Endothelial cell of umbilical vein (primary cell): ENCODE measurements around the gene MASP2. TPM values are rescaled to one million over a fixed set of nuclear protein-coding genes. Genes with fewer than 3 reads are reported as not detected.

Experiments used
- BruUV-seq: library from RNA; stranded (reverse); fragments of 400-500 nt; replicated peaks from 2 replicates; lab custom pipeline; 2021; lab: Mats Ljungman, UMichigan
- CTCF ChIA-PET: fragments of 300-600, 350-600 bp; sonication (Branson Sonifier 250); formaldehyde crosslinking; loops from one replicate; lab custom pipeline; 2021; ENCODE audit warnings: antibody characterized with exemption, inconsistent platforms; lab: Charles Lee
- POLR2A ChIA-PET: fragments of 300-600, 350-600 bp; sonication (Branson Sonifier 250); formaldehyde crosslinking; loops from one replicate; lab custom pipeline; 2021; ENCODE audit warnings: antibody characterized with exemption, inconsistent platforms; lab: Charles Lee
- DNase-seq: peaks from one replicate; pipeline ENCODE4 v3.0.0-alpha.2; 2011; ENCODE audit warnings: low read depth, low spot score
- FAIRE-seq: peaks from 2 replicates; lab custom pipeline; 2011; peaks lifted over from hg19 to GRCh38; lab: Jason Lieb, UNC
- H2AFZ ChIP-seq: 2 replicates; pipeline ENCODE4 v1.6.0; 2012; ENCODE audit warnings: low read depth, low read length, control low read depth, inconsistent platforms
- H3K27ac ChIP-seq: 2 replicates; pipeline ENCODE4 v1.5.1; 2011; ENCODE audit warnings: low read depth, mild to moderate bottlenecking, control low read depth, low read length, moderate library complexity; ENCODE audit not compliant: insufficient read depth
- H3K27me3 ChIP-seq, 2 experiments: 2 replicates each; pipeline versions ENCODE4 v1.6.0 to v1.6.1; 2011; ENCODE audit warnings: low read length in 2 of 2, mixed read lengths in 1 of 2; ENCODE audit not compliant: control insufficient read depth in 2 of 2, insufficient read depth in 2 of 2
- H3K36me3 ChIP-seq, 2 experiments: 2 replicates in 1 of 2; 3 replicates in 1 of 2; pipeline ENCODE4 v1.5.1; 2011; ENCODE audit warnings: low read length in 2 of 2, mild to moderate bottlenecking in 1 of 2, moderate library complexity in 1 of 2; ENCODE audit not compliant: control insufficient read depth in 2 of 2, insufficient read depth in 2 of 2; ENCODE audit errors: extremely low read depth in 1 of 2
- H3K4me1 ChIP-seq: 3 replicates; pipeline ENCODE4 v1.5.1; 2011; ENCODE audit warnings: mild to moderate bottlenecking, low read length; ENCODE audit not compliant: control insufficient read depth, insufficient read depth; ENCODE audit errors: extremely low read depth
- H3K4me2 ChIP-seq: 2 replicates; pipeline ENCODE4 v1.6.1; 2011; ENCODE audit warnings: low read length, control low read depth, mixed read lengths; ENCODE audit not compliant: insufficient read depth
- H3K4me3 ChIP-seq, 3 experiments: fragments of 200-600 bp in 1 of 3; sonication (generic), shearing (Covaris generic) in 1 of 3; replicated peaks in 1 of 3; 2 replicates each; pipeline ENCODE4 v1.5.1; 2011 to 2016; ENCODE audit warnings: control low read depth in 3 of 3, low read length in 3 of 3, mild to moderate bottlenecking in 2 of 3, inconsistent platforms in 1 of 3, low read depth in 1 of 3, moderate library complexity in 1 of 3; ENCODE audit not compliant: insufficient read depth in 1 of 3
- H3K79me2 ChIP-seq: 2 replicates; pipeline ENCODE4 v1.6.0; 2012; ENCODE audit warnings: low read length, inconsistent platforms; ENCODE audit not compliant: control insufficient read depth, insufficient read depth
- H3K9ac ChIP-seq: replicated peaks from 2 replicates; pipeline ENCODE3; 2011; ENCODE audit warnings: low read length, control low read depth; ENCODE audit not compliant: insufficient read depth; ENCODE audit errors: extremely low read depth
- H3K9me1 ChIP-seq: replicated peaks from 3 replicates; pipeline ENCODE4 v1.6.0; 2011; ENCODE audit warnings: mild to moderate bottlenecking, low read length; ENCODE audit not compliant: control insufficient read depth, insufficient read depth; ENCODE audit errors: extremely low read depth
- H3K9me3 ChIP-seq: replicated peaks from 2 replicates; pipeline ENCODE4 v1.5.1; 2012; ENCODE audit warnings: low read length, inconsistent platforms; ENCODE audit not compliant: control insufficient read depth, insufficient read depth
- H4K20me1 ChIP-seq: replicated peaks from 2 replicates; pipeline ENCODE3; 2011; ENCODE audit warnings: mild to moderate bottlenecking, low read length; ENCODE audit not compliant: control insufficient read depth, insufficient read depth; ENCODE audit errors: extremely low read depth
- EZH2 ChIP-seq: IDR thresholded peaks from 2 replicates; pipeline ENCODE4 v1.6.1; 2012; ENCODE audit warnings: borderline replicate concordance, low read depth, mild to moderate bottlenecking, moderate library complexity, low read length, inconsistent platforms; ENCODE audit not compliant: severe bottlenecking
- FOS ChIP-seq: IDR thresholded peaks from 2 replicates; pipeline ENCODE4 v1.6.1; 2011; ENCODE audit warnings: mild to moderate bottlenecking, low read length, moderate library complexity, borderline replicate concordance; ENCODE audit not compliant: insufficient read depth
- GATA2 ChIP-seq: IDR thresholded peaks from 2 replicates; pipeline ENCODE4 v1.7.0; 2011; ENCODE audit warnings: low read depth, mild to moderate bottlenecking, moderate library complexity, mixed read lengths, low read length; ENCODE audit not compliant: insufficient read length, insufficient read depth
- JUN ChIP-seq: IDR thresholded peaks from 2 replicates; pipeline ENCODE4 v1.6.1; 2011; ENCODE audit warnings: borderline replicate concordance, low read depth; ENCODE audit not compliant: insufficient read length, insufficient read depth
- MYC ChIP-seq: IDR thresholded peaks from one replicate; pipeline ENCODE4 v1.6.1; 2011; ENCODE audit warnings: mild to moderate bottlenecking, low read depth, low read length
- POLR2A ChIP-seq: IDR thresholded peaks from 2 replicates; pipeline ENCODE4 v1.6.1; 2012; ENCODE audit warnings: low read depth, mild to moderate bottlenecking, control low read depth, low read length
- POLR2AphosphoS5 ChIP-seq: IDR thresholded peaks from 2 replicates; pipeline ENCODE4 v1.6.1; 2012; ENCODE audit warnings: low read depth, mild to moderate bottlenecking, control low read depth, low read length, moderate library complexity; ENCODE audit not compliant: insufficient read depth
- dilution Hi-C: fragments of 300-500 bp; cut with MboI; formaldehyde crosslinking; loops from one replicate; pipeline ENCODE4 v1.15.0; 2019; ENCODE audit warnings: low sequenced_read_pairs; ENCODE audit not compliant: extremely low pct_ligation_motif_present
- intact Hi-C: fragments of 100-400 bp; cut with micrococcal nuclease; formaldehyde crosslinking; loops from one replicate; pipeline ENCODE4 v1.10.0; 2022
- polyA plus RNA-seq, 4 experiments: library from polyadenylated mRNA; depleted of rRNA in 3 of 4; stranded (reverse) in 3 of 4; unstranded in 1 of 4; fragments of >200 nt; gene quantifications; 2 replicates each; pipeline versions ENCODE4 v1.2.1 to v1.2.3, GENCODE V29; 2011 to 2012; ENCODE audit warnings: missing spikeins in 1 of 4
- total RNA-seq: library from RNA; stranded (reverse); gene quantifications from 2 replicates; pipeline ENCODE4 v1.2.3, GENCODE V29; 2021
- TF ChIP-seq, protein P1 (sequence below), 2 donors: IDR thresholded peaks; 1 replicate in 1 of 2; 2 replicates in 1 of 2; pipeline ENCODE4 v1.5.1; 2011; ENCODE audit warnings: low read length in 2 of 2, mild to moderate bottlenecking in 2 of 2, moderate library complexity in 2 of 2, control low read depth in 1 of 2, inconsistent platforms in 1 of 2, low read depth in 1 of 2; ENCODE audit not compliant: insufficient read depth in 1 of 2; ENCODE audit errors: extremely low read depth in 1 of 2
- TF ChIP-seq, protein P2 (sequence below): IDR thresholded peaks from 2 replicates; pipeline ENCODE4 v1.6.1; 2011; ENCODE audit not compliant: insufficient read depth, insufficient read length

MASP2 gene
- total and polyA plus RNA-seq, 2 donors (not counting 3 experiments of a cell fraction or from before 2014, with no cell fraction given) = 0.53 TPM; not detected in 1

DNA sequence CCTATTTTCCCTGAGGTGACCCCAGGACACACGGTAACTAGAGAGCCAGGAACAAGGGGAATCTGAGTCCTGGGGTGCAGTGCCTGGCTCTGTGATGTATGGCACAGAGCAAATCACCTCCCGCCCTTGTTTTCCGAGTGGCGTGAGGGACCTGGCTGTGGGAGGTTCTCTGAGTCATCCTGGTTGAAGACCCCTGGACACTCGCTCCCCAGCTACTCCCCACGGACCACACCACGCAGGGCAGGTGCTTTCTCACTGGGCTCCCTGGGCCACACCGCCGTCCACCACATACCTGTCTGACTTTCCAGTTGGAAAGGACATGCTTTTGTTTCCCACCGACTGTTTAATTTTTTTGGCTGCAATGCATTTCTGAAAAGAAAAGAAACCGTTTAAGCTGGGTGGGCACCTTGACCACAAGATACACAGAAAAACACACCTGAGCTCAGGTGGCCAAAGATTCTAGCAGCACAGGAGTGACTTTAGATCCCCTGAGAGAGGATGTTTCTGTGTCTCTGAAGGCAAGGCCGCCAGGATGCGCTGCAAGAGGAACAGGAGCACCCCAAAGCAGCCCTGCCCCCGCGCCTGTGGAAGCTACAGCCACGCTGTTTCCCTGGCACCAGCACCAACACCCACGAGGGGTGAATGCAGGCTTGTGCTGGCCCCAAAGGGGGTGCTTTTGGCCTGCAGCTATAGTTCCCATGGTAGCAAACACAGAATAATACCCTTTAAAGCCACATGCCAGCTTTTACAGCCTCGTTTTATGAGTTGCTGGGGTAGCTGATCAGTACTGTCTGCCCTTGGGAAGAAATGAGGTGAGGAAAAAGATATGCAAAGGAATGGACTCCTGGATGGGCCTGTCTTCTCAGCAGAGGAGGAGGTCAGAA, 20.9 kb upstream of the MASP2 start:
- POLR2A ChIA-PET = no interaction called here
- no peak overlapping the region for H3K27ac ChIP-seq
- dilution Hi-C loops = no loop called here
- no TSS peak for BruUV-seq
- intact Hi-C loops = no loop called here
- CTCF ChIA-PET = no interaction called here
- no peak overlapping the region for H3K4me3 ChIP-seq
- no peak overlapping the region for H3K9ac ChIP-seq
- H4K20me1 ChIP-seq = no peaks in the 10 kb centered on the region
- H3K9me3 ChIP-seq = no peaks in the 10 kb centered on the region
- peaks cover 29 to 51% of the 10 kb centered on the region in 2 experiments for H3K36me3 ChIP-seq
- H3K4me1 ChIP-seq = no peaks in the 10 kb centered on the region
- no peak overlapping the region for H2AFZ ChIP-seq
- FAIRE-seq (no peak), DNase-seq (no peak)
- no peaks in the 10 kb centered on the region for H3K27me3 ChIP-seq
- TF ChIP-seq EZH2 = no peak
- no peak for TF ChIP-seq MYC
- no peak for TF ChIP-seq POLR2A
- TF ChIP-seq, protein P1, sequence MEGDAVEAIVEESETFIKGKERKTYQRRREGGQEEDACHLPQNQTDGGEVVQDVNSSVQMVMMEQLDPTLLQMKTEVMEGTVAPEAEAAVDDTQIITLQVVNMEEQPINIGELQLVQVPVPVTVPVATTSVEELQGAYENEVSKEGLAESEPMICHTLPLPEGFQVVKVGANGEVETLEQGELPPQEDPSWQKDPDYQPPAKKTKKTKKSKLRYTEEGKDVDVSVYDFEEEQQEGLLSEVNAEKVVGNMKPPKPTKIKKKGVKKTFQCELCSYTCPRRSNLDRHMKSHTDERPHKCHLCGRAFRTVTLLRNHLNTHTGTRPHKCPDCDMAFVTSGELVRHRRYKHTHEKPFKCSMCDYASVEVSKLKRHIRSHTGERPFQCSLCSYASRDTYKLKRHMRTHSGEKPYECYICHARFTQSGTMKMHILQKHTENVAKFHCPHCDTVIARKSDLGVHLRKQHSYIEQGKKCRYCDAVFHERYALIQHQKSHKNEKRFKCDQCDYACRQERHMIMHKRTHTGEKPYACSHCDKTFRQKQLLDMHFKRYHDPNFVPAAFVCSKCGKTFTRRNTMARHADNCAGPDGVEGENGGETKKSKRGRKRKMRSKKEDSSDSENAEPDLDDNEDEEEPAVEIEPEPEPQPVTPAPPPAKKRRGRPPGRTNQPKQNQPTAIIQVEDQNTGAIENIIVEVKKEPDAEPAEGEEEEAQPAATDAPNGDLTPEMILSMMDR (IDR thresholded peaks at IDR 0.05; ENCODE audit: extremely low read depth in 1 of 2, insufficient read depth in 1 of 2, low read depth in 1 of 2, low read length in 2 of 2) = no peak
- no peak for TF ChIP-seq GATA2
- TF ChIP-seq, protein P2, sequence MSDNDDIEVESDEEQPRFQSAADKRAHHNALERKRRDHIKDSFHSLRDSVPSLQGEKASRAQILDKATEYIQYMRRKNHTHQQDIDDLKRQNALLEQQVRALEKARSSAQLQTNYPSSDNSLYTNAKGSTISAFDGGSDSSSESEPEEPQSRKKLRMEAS = no peak
- TF ChIP-seq POLR2AphosphoS5 = no peak
- no peak for TF ChIP-seq JUN
- TF ChIP-seq FOS = no peak
- H3K4me2 ChIP-seq = no peak overlapping the region
- H3K79me2 ChIP-seq = no peaks in the 10 kb centered on the region
- H3K9me1 ChIP-seq = no peaks in the 10 kb centered on the region
